MM.1S (cell line): ENCODE results near the gene CYYR1.

Source experiments
- DNase-seq: peaks from one replicate; pipeline ENCODE4 v3.0.0-alpha.2; 2015
- H2AFZ ChIP-seq: fragments of 300-600 bp; sonication (generic); 2 replicates; pipeline ENCODE4 v1.6.0; 2016; ENCODE audit warnings: antibody characterized with exemption, low read length
- H3F3A ChIP-seq: fragments of 300-600 bp; sonication (generic); 2 replicates; pipeline ENCODE4 v1.6.1; 2016; ENCODE audit warnings: mild to moderate bottlenecking, antibody characterized with exemption, low read length, moderate library complexity, mixed read lengths; ENCODE audit not compliant: insufficient read depth
- H3K27ac ChIP-seq: fragments of 300-600 bp; sonication (generic); 2 replicates; pipeline ENCODE4 v1.5.1; 2016; ENCODE audit warnings: mild to moderate bottlenecking, low read length
- H3K27me3 ChIP-seq: fragments of 300-600 bp; sonication (generic); replicated peaks from 2 replicates; pipeline ENCODE4 v1.6.0; 2016; ENCODE audit warnings: low read length; ENCODE audit not compliant: insufficient read depth
- H3K36me3 ChIP-seq: fragments of 300-600 bp; sonication (generic); replicated peaks from 2 replicates; pipeline ENCODE4 v1.6.1; 2016; ENCODE audit warnings: mild to moderate bottlenecking, low read length, mixed read lengths; ENCODE audit not compliant: insufficient read depth
- H3K4me1 ChIP-seq: fragments of 300-600 bp; sonication (generic); 2 replicates; pipeline ENCODE4 v1.6.1; 2016; ENCODE audit warnings: low read length, mixed read lengths
- H3K4me2 ChIP-seq: fragments of 300-600 bp; sonication (generic); 2 replicates; pipeline ENCODE4 v1.6.0; 2016; ENCODE audit warnings: low read depth, low read length
- H3K4me3 ChIP-seq: fragments of 300-600 bp; sonication (generic); 2 replicates; pipeline ENCODE4 v1.5.1; 2016; ENCODE audit warnings: low read length, mixed read lengths
- H3K79me2 ChIP-seq: fragments of 300-600 bp; sonication (generic); 2 replicates; pipeline ENCODE4 v1.6.1; 2016; ENCODE audit warnings: mixed run types, low read length, mixed read lengths
- H3K9ac ChIP-seq: fragments of 300-600 bp; sonication (generic); 2 replicates; pipeline ENCODE4 v1.6.1; 2016; ENCODE audit warnings: low read length, mixed read lengths
- H3K9me2 ChIP-seq: fragments of 300-600 bp; sonication (generic); replicated peaks from 2 replicates; pipeline ENCODE4 v1.6.1; 2016; ENCODE audit warnings: mild to moderate bottlenecking, low read length, mixed read lengths; ENCODE audit not compliant: insufficient read depth
- H3K9me3 ChIP-seq: fragments of 300-600 bp; sonication (generic); replicated peaks from 2 replicates; pipeline ENCODE4 v1.6.1; 2016; ENCODE audit warnings: mild to moderate bottlenecking, low read length, mixed read lengths; ENCODE audit not compliant: insufficient read depth
- H4K20me1 ChIP-seq: fragments of 300-600 bp; sonication (generic); 2 replicates; pipeline ENCODE4 v1.6.1; 2016; ENCODE audit warnings: mild to moderate bottlenecking, low read length, moderate library complexity, mixed read lengths; ENCODE audit not compliant: insufficient read depth
- CTCF ChIP-seq: fragments of 300-600 bp; sonication (generic); IDR thresholded peaks from 2 replicates; pipeline ENCODE4 v1.5.1; 2016; ENCODE audit warnings: antibody characterized with exemption, low read length, mixed read lengths
- EZH2 ChIP-seq: fragments of 300-600 bp; sonication (generic); optimal IDR thresholded peaks from 2 replicates; pipeline ENCODE3; 2017; ENCODE audit warnings: low read depth, mild to moderate bottlenecking, antibody characterized with exemption, low read length, mixed read lengths
- EZH2phosphoT487 ChIP-seq: fragments of 300-600 bp; sonication (generic); IDR thresholded peaks from 2 replicates; pipeline ENCODE4 v1.6.1; 2018; ENCODE audit warnings: antibody characterized with exemption, low read length

Gene CYYR1

GRCh38 chr21:26422138-26422537 lies 150.9 kb downstream of the CYYR1 start:
- Histone ChIP-seq H3K9me3 (no peaks in the 10 kb centered on the region), H4K20me1 (no peaks in the 10 kb centered on the region), H3F3A (no peaks in the 10 kb centered on the region), H3K27me3 (no peaks in the 10 kb centered on the region), H3K4me3 (no peak overlapping the region), H3K27ac (no peak overlapping the region), H2AFZ (no peak overlapping the region), H3K9me2 (no peaks in the 10 kb centered on the region), H3K79me2 (no peaks in the 10 kb centered on the region), H3K36me3 (no peaks in the 10 kb centered on the region), H3K9ac (no peak overlapping the region), H3K4me1 (no peaks in the 10 kb centered on the region), H3K4me2 (no peak overlapping the region)
- DNase-seq = no peak
- TF ChIP-seq EZH2phosphoT487 (no peak), EZH2 (no peak), CTCF (no peak)

GRCh38 chr21:26421724-26422123 lies 151.4 kb downstream of the CYYR1 start:
- DNase-seq = no peak
- Histone ChIP-seq H3K9me2 (no peaks in the 10 kb centered on the region), H3K27me3 (no peaks in the 10 kb centered on the region), H3K9ac (no peak overlapping the region), H3K27ac (no peak overlapping the region), H3K79me2 (no peaks in the 10 kb centered on the region), H4K20me1 (no peaks in the 10 kb centered on the region), H3K4me1 (no peaks in the 10 kb centered on the region), H3K9me3 (no peaks in the 10 kb centered on the region), H2AFZ (no peak overlapping the region), H3F3A (no peaks in the 10 kb centered on the region), H3K4me3 (no peak overlapping the region), H3K36me3 (no peaks in the 10 kb centered on the region), H3K4me2 (no peak overlapping the region)
- no peak for TF ChIP-seq CTCF
- no peak for TF ChIP-seq EZH2
- no peak for TF ChIP-seq EZH2phosphoT487
